Heart left ventricle (tissue), 16 donors: ENCODE measurements around the gene ID3. TPM values are rescaled to one million over a fixed set of nuclear protein-coding genes. Genes with fewer than 3 reads are reported as not detected.
A peak's percentile ranks its signal among the peaks of the same experiment; 100 is the strongest.

Source experiments
- ATAC-seq, 4 donors: fragments of 200-7000 bp; cut with Tn5 transposase; one replicate each; pipeline ENCODE4 v1.9.1; 2020 to 2022; ENCODE audit warnings: moderate library complexity in 4 of 4, mild to moderate bottlenecking in 3 of 4, moderate number of reproducible peaks in 1 of 4
- DNase-seq, 5 donors: peaks; one replicate each; pipeline ENCODE4 v3.0.0-alpha.2; 2020
- H3K27ac ChIP-seq, 12 donors: fragments of 200-600 bp; sonication (generic) in 4 of 12; one replicate each; pipeline versions ENCODE4 v1.5.0 to v1.8.0; 2016 to 2022; ENCODE audit warnings: mild to moderate bottlenecking in 2 of 12
- H3K27me3 ChIP-seq, 9 donors: fragments of 200-600 bp; sonication (generic) in 2 of 9; one replicate each; pipeline versions ENCODE4 v1.5.1 to v1.8.0; 2016 to 2022; ENCODE audit warnings: mild to moderate bottlenecking in 3 of 9
- H3K36me3 ChIP-seq, 9 donors: fragments of 200-600 bp; sonication (generic) in 2 of 9; one replicate each; pipeline versions ENCODE4 v1.5.0 to v1.8.0; 2018 to 2022; ENCODE audit warnings: mild to moderate bottlenecking in 2 of 9
- H3K4me1 ChIP-seq, 12 donors: fragments of 200-600 bp; sonication (generic) in 4 of 12; one replicate each; pipeline versions ENCODE4 v1.5.0 to v1.8.0; 2016 to 2022; ENCODE audit warnings: mild to moderate bottlenecking in 3 of 12
- H3K4me3 ChIP-seq, 12 donors: fragments of 200-600 bp; sonication (generic) in 4 of 12; one replicate each; pipeline versions ENCODE4 v1.5.0 to v1.8.0; 2017 to 2022; ENCODE audit warnings: mild to moderate bottlenecking in 9 of 12, moderate library complexity in 4 of 12
- H3K9me3 ChIP-seq, 12 donors: fragments of 200-600 bp; sonication (generic) in 4 of 12; one replicate each; pipeline versions ENCODE4 v1.5.0 to v1.8.0; 2016 to 2022; ENCODE audit warnings: mild to moderate bottlenecking in 1 of 12
- POLR2A ChIP-seq, 2 donors: fragments of 450-650 bp; IDR thresholded peaks; one replicate each; pipeline ENCODE4 v1.6.1; 2017; ENCODE audit warnings: antibody characterized with exemption in 2 of 2, mild to moderate bottlenecking in 2 of 2, moderate library complexity in 2 of 2
- WGBS, 4 donors: extraction: QIAGEN DNeasy Blood & Tissue Kit in 2 of 4; methylation state at CpG; one replicate each; pipeline versions ENCODE4 v1.1.5 to v1.1.7; 2013 to 2018; 5-methylcytosine and 5-hydroxymethylcytosine counted together
- intact Hi-C, 10 donors: fragments of 100-400 bp; cut with DNase I; formaldehyde crosslinking; loops; one replicate each; pipeline versions ENCODE4 v1.11.1 to v1.14.2; 2022
- polyA plus RNA-seq, 2 donors: library from polyadenylated mRNA; stranded (reverse); fragments of 200-250 nt; gene quantifications; one replicate each; pipeline ENCODE4 v1.2.3, GENCODE V29; 2013
- total RNA-seq, 9 donors: library from RNA; depleted of rRNA in 2 of 9; stranded (reverse); fragments of >200 nt in 2 of 9; fragmentation: NEBNext Ultra II Directional in 3 of 9; extraction: Animal tissue kit (Norgen Biotek cat#: 25700) in 3 of 9; gene quantifications; one replicate each; pipeline versions ENCODE4 v1.1.0 to v1.2.4, GENCODE V29; 2016 to 2023
- TF ChIP-seq, protein P1 (sequence below), 12 donors: fragments of 200-600 bp; sonication (generic) in 4 of 12; IDR thresholded peaks; one replicate each; pipeline versions ENCODE4 v1.5.0 to v1.8.0; 2018 to 2022; ENCODE audit warnings: antibody characterized with exemption in 12 of 12, mild to moderate bottlenecking in 5 of 12
- donor health status: ischemic (EF 13 %, LVEDD 7.1; RV severe dilation, severe dysfunction).
- donor health status: healthy with polysubstance abuse.
- donor health status: DM: no; HTN: yes; CAD: no.
- donor health status: DM: no; HTN: no; CAD: no.
- donor health status: ischemic (EF 25% LVEDD 6.9; RV normal size, moderate dysfunction).
- donor health status: ischemic (EF 25% LVEDD 5.7; RV mildly dilated, moderate dysfunction).
- donor health status: healthy.
- donor health status: DM: yes; HTN: yes; CAD: no.
- donor health status: ischemic (EF 35%, LVEDD 5.7; RV mildly dilated, moderate dysfunction).
- donor health status: nonischemic (EF 11% LVEDD 7.7; RV severe dilation, severe dysfunction).
- donor health status: DM: yes; HTN: yes; CAD: no.
- donor health status: PGD.
- donor health status: ischemic (EF 29% LVEDD 5.4; RV normal size, mild dysfunction).
- donor health status: nonischemic (EF 23%, LVEDD 6.1; RV moderate dilation, normal function).

Gene ID3
- total and polyA plus RNA-seq, 11 donors = 55.3 to 185 (median 91.0) TPM

DNA sequence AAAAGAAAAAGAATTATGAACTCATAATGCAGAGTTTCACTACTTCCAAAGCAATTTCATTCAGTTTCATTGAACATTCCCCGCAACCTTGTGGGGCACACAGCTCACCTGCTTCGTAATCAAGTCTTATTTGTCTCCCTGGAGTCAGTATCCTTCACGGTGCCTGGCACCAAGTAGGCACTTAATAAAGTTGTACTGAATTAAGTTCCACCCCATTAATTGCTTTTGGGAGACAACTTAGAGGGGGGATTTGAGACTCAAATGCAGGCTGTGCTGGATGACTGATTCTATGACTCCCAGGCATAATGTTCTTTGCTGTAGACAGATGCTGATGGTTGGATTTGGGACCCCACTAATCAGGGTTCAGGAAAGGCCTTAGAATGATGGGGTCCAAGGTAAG, 6.5 kb upstream of the ID3 start:
- Histone ChIP-seq H3K9me3 (no peaks in the 10 kb centered on the region), H3K36me3 (no peaks in the 10 kb centered on the region), H3K27me3 (peaks cover 0 to 14% (median 0%) of the 10 kb centered on the region in 9 donors), H3K27ac (peak overlapping the region in 7 of 12 donors; percentile 2 to 96 (median 9)), H3K4me1 (peaks cover 4 to 64% (median 40%) of the 10 kb centered on the region in 12 donors), H3K4me3 (no peak overlapping the region)
- ATAC-seq = no peak
- intact Hi-C loops = no loop called here
- no peak for DNase-seq
- 91 to 96% (median 92%) methylated on average over 3 of the region's 3 CpGs for WGBS, 4 donors
- TF ChIP-seq, protein P1, sequence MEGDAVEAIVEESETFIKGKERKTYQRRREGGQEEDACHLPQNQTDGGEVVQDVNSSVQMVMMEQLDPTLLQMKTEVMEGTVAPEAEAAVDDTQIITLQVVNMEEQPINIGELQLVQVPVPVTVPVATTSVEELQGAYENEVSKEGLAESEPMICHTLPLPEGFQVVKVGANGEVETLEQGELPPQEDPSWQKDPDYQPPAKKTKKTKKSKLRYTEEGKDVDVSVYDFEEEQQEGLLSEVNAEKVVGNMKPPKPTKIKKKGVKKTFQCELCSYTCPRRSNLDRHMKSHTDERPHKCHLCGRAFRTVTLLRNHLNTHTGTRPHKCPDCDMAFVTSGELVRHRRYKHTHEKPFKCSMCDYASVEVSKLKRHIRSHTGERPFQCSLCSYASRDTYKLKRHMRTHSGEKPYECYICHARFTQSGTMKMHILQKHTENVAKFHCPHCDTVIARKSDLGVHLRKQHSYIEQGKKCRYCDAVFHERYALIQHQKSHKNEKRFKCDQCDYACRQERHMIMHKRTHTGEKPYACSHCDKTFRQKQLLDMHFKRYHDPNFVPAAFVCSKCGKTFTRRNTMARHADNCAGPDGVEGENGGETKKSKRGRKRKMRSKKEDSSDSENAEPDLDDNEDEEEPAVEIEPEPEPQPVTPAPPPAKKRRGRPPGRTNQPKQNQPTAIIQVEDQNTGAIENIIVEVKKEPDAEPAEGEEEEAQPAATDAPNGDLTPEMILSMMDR (IDR thresholded peaks at IDR 0.05) = no peak
- TF ChIP-seq POLR2A (IDR thresholded peaks at IDR 0.05) = no peak

DNA sequence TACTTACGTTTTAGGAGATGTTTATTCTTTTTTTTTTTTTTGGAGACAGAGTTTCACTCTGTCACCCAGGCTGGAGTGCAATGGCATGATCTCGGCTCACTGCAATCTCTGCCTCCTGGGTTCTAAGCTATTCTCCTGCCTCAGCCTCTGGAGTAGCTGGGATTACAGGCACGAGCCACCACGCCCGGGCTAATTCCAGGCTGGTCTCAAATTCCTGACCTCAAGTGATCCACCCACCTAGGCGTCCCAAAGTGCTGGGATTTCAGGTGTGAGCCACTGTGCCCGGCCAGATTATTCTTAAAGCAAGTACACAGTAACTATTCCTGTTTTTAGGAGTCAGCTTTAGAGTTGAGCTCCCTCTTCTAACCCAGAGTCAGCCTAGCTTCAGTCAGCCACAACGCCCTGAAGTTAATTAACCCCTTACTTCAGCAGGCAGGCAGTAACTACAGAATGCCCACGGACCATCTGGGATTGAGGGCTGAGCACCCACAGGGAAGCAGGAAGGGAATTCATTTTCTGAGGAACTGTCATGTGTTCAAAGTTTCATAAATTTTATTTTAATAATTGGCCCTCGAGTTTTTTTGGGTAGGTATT, 5.3 kb upstream of the ID3 start:
- TF ChIP-seq POLR2A (IDR thresholded peaks at IDR 0.05) = no peak
- TF ChIP-seq, protein P1 (IDR thresholded peaks at IDR 0.05) = no peak
- Histone ChIP-seq H3K9me3 (no peaks in the 10 kb centered on the region), H3K36me3 (no peaks in the 10 kb centered on the region), H3K4me1 (peaks cover 4 to 72% (median 47%) of the 10 kb centered on the region in 12 donors), H3K27ac (peak overlapping the region in 10 of 12 donors; percentile 25 to 97 (median 93)), H3K4me3 (no peak overlapping the region), H3K27me3 (peaks cover 0 to 14% (median 0%) of the 10 kb centered on the region in 9 donors)
- 62 to 70% (median 66%) methylated on average over 10 of the region's 10 CpGs for whole genome bisulfite sequencing, 4 donors
- ATAC-seq (no peak), DNase-seq (no peak)
- intact Hi-C loops = no loop called here

DNA sequence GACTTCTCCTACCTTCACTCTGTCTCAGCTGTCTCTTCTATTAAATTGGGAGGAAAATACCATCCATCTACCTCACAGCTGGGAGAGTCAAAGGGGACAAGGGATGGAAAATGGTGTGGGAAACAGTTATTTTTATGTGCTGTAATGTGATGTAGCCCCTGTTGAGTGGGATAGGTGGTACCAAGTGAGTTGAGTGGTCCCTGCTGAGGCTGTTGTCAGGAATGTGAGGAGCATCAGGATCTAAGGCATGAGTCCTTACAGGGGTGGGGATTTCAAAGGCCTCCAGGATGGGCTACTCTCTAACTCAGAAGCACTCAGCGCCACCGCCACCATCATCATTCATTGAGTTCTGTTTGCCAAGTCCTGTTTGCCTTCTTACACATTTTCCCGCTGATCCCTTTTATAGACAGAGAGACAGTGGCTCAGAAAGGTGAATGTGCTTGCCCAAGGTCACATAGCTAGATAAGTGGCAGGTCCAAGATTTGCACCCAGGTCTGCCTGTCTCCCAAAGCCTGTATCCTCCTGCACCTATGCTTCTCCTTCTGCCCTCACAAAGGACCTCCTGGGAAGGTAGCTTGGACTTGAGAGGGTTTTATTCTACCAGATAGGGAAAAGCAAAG, 4.6 kb upstream of the ID3 start:
- Histone ChIP-seq H3K4me3 (no peak overlapping the region), H3K36me3 (no peaks in the 10 kb centered on the region), H3K27ac (peak overlapping the region; percentile 83 to 97 (median 94)), H3K4me1 (peaks cover 4 to 67% (median 43%) of the 10 kb centered on the region in 12 donors), H3K27me3 (peaks cover 0 to 8% (median 0%) of the 10 kb centered on the region in 9 donors), H3K9me3 (no peaks in the 10 kb centered on the region)
- DNase-seq (no peak), ATAC-seq (no peak)
- TF ChIP-seq POLR2A (IDR thresholded peaks at IDR 0.05) = no peak
- TF ChIP-seq, protein P1 (IDR thresholded peaks at IDR 0.05) = no peak
- 88 to 100% (median 95%) methylated on average over 3 of the region's 3 CpGs for WGBS, 4 donors
- intact Hi-C loops = no loop called here

DNA sequence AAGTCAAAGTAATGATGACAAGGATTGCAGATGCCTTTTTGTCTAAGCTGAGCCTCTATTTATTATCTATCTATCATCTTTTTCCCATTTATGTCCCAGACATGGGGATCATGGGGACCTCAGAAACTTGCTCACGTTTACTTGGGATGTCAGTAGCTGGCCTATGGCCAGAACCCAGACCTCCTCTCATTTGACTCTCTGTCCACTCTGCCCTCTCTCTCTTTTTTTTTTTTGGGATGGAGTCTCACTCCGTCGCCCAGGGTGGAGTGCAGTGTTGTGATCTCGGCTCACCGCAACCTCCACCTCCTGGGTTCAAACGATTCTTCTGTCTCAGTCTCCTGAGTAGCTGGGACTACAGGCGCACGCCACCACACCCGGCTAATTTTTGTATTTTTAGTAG, 3.7 kb upstream of the ID3 start:
- 62 to 82% (median 67%) methylated on average over 9 of the region's 9 CpGs for WGBS, 4 donors
- H3K27me3 ChIP-seq = no peaks in the 10 kb centered on the region
- H3K36me3 ChIP-seq = peaks cover 0 to 8% (median 1%) of the 10 kb centered on the region in 9 donors
- DNase-seq (no peak), ATAC-seq (no peak)
- H3K4me3 ChIP-seq = peak overlapping the region in 6 of 12 donors; percentile 1 to 80 (median 46)
- no peaks in the 10 kb centered on the region for H3K9me3 ChIP-seq
- peaks cover 4 to 67% (median 44%) of the 10 kb centered on the region in 12 donors for H3K4me1 ChIP-seq
- intact Hi-C loops = no loop called here
- H3K27ac ChIP-seq = peak overlapping the region; percentile 83 to 97 (median 94)
- TF ChIP-seq POLR2A (IDR thresholded peaks at IDR 0.05) = no peak
- TF ChIP-seq, protein P1 (IDR thresholded peaks at IDR 0.05) = no peak
